Left lobe of liver (tissue), 2 donors: Measurements from ENCODE around the gene SPDYE1. TPM values are rescaled to one million over a fixed set of nuclear protein-coding genes. Genes with fewer than 3 reads are reported as not detected.
A peak's percentile ranks its signal among the peaks of the same experiment; 100 is the strongest.
"Not testable (repeated sequence)": the region's sequence is repeated elsewhere in the genome, so short reads cannot be mapped to it uniquely, and the experiment has no call there.

Source experiments
- ATAC-seq: fragments of 200-7000 bp; cut with Tn5 transposase; one replicate; pipeline ENCODE4 v1.9.1; 2020; ENCODE audit warnings: mild to moderate bottlenecking, moderate library complexity
- DNase-seq: peaks from one replicate; pipeline ENCODE4 v3.0.0-alpha.2; 2020; ENCODE audit warnings: low spot score
- total RNA-seq: library from RNA; stranded (reverse); gene quantifications from one replicate; pipeline ENCODE4 v1.2.1, GENCODE V29; 2021
- donor health status: DM: no; HTN: no; CAD: no; lungs with moderate emphysema.
- donor health status: DM: no; HTN: yes; CAD: no.

The SPDYE1 gene
- total RNA-seq, 1 donor from 2014 or later, result not detected

- ATAC-seq, result peak; percentile 11
- DNase-seq, result not testable (repeated sequence)
These were observed 42.8 kb downstream of the SPDYE1 start for GRCh38 chr7:44040493-44040891.

- ATAC-seq (no peak), DNase-seq (no peak)
These were observed 44.5 kb downstream of the SPDYE1 start for GRCh38 chr7:44042221-44042620.

- DNase-seq (no peak), ATAC-seq (no peak)
These were observed 46.2 kb downstream of the SPDYE1 start for GRCh38 chr7:44043902-44044301.

GRCh38 chr7:44044315-44045225 lies 46.9 kb downstream of the SPDYE1 start, which contains the start of gene DBNL:
DBNL (plus strand) TSS chr7:44044702; CDS start chr7:44044738, 36 bp downstream.
- ATAC-seq (peak; percentile 95), DNase-seq (peak; percentile 96)

GRCh38 chr7:44045226-44046014 lies 47.7 kb downstream of the SPDYE1 start:
- ATAC-seq, result no peak

GRCh38 chr7:44046321-44047061 lies 48.8 kb downstream of the SPDYE1 start:
- no peak for DNase-seq
- ATAC-seq, result no peak

More at GRCh38 chr7:44045226-44046014, 47.7 kb downstream of the SPDYE1 start:
- DNase-seq, result no peak

- DNase-seq (peak; percentile 29), ATAC-seq (no peak)
These were observed 50.5 kb downstream of the SPDYE1 start for GRCh38 chr7:44048031-44048795.

- ATAC-seq (no peak), DNase-seq (peak; percentile 34)
These were observed 52.6 kb downstream of the SPDYE1 start for GRCh38 chr7:44050121-44050914.

GRCh38 chr7:44050915-44051560 lies 53.3 kb downstream of the SPDYE1 start:
- ATAC-seq (no peak), DNase-seq (peak; percentile 18)

- DNase-seq, result peak; percentile 27
- no peak for ATAC-seq
These were observed 54.0 kb downstream of the SPDYE1 start for GRCh38 chr7:44051611-44052220.

- DNase-seq (peak; percentile 35), ATAC-seq (no peak)
These were observed 55.2 kb downstream of the SPDYE1 start for GRCh38 chr7:44052771-44053365.

GRCh38 chr7:44056681-44057080 lies 59.0 kb downstream of the SPDYE1 start:
- DNase-seq (peak; percentile 39), ATAC-seq (no peak)

- DNase-seq (peak; percentile 39), ATAC-seq (no peak)
These were observed 59.6 kb downstream of the SPDYE1 start for GRCh38 chr7:44057181-44057848.

- DNase-seq (peak; percentile 39), ATAC-seq (no peak)
These were observed 60.4 kb downstream of the SPDYE1 start for GRCh38 chr7:44057849-44058758.

- ATAC-seq (no peak), DNase-seq (peak; percentile 37)
These were observed 61.1 kb downstream of the SPDYE1 start for GRCh38 chr7:44058759-44059218.
